ENCODE results near the gene DDX1.

The DDX1 gene

GRCh38 chr2:15627817-15628684 is 36.4 kb downstream of the DDX1 start:
- TF ChIP-seq CTCF (IDR thresholded peaks at IDR 0.05; ENCODE audit: low read depth, low read length) (no peak), POLR2A (IDR thresholded peaks at IDR 0.05; ENCODE audit: extremely low read depth, insufficient read length) (no peak), MYC (IDR thresholded peaks at IDR 0.05; ENCODE audit: low read depth, low read length) (no peak)
- TF ChIP-seq, protein P1, sequence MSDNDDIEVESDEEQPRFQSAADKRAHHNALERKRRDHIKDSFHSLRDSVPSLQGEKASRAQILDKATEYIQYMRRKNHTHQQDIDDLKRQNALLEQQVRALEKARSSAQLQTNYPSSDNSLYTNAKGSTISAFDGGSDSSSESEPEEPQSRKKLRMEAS (IDR thresholded peaks at IDR 0.05; ENCODE audit: low read depth, low read length), result no peak
- DNase-seq (ENCODE audit: low read depth), result no peak
- H3K4me3 ChIP-seq (ENCODE audit: low read depth, low read length), result no peak overlapping the region

DNA sequence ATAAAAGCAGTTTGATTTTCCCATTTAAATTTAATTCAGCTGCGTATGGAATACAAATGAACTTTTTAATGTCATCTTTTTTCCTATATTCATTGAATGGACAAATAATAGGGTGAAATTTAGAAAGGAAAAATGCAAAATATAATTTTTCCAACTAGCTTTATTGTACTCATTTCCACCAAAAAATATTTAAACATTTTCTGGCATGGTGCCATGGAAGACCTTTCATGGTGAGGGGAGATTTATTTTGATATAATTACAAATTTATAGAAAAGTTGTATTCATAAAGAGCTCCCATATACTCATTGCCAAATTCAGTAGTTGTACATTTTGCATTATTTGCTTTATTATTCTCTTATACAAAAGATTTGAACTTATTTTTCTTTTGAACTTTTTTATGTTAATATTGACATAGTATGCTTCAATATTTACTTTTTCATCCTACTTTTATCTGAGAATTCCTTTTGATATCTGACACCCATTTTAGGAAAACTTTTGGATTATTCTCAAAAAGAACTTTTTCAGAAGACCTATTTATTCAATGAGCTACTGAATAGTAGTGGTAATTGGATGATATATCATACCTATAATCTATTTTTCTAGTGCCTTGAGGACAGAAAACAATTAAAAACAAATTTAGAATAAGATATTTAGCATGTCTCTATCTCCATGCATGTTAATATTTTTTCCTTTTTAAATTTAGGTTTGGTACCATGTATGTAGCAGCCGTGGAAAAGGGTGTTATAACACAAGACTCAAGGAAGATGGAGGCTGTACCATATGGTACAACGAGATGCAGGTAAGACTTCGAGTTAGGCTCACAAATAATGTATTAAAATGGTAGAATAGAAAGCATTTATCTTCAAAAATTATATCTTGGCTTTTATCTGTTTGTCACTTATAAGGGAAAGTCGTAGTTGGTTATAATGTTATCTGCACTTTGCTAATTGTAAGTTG is 37.5 kb downstream of the DDX1 start:
- DNase-seq (ENCODE audit: low read depth), result no peak
- no peak overlapping the region for H3K4me3 ChIP-seq (ENCODE audit: low read depth, low read length)
- TF ChIP-seq MYC (IDR thresholded peaks at IDR 0.05; ENCODE audit: low read depth, low read length), result no peak
- TF ChIP-seq CTCF (IDR thresholded peaks at IDR 0.05; ENCODE audit: low read depth, low read length), result no peak
- TF ChIP-seq, protein P1 (IDR thresholded peaks at IDR 0.05; ENCODE audit: low read depth, low read length), result no peak
- no peak for TF ChIP-seq POLR2A (IDR thresholded peaks at IDR 0.05; ENCODE audit: extremely low read depth, insufficient read length)

GRCh38 chr2:15630121-15630977 is 38.7 kb downstream of the DDX1 start:
- DNase-seq (ENCODE audit: low read depth), result no peak
- H3K4me3 ChIP-seq (ENCODE audit: low read depth, low read length), result no peak overlapping the region
- TF ChIP-seq CTCF (IDR thresholded peaks at IDR 0.05; ENCODE audit: low read depth, low read length) (no peak), MYC (IDR thresholded peaks at IDR 0.05; ENCODE audit: low read depth, low read length) (no peak), POLR2A (IDR thresholded peaks at IDR 0.05; ENCODE audit: extremely low read depth, insufficient read length) (no peak)
- TF ChIP-seq, protein P1 (IDR thresholded peaks at IDR 0.05; ENCODE audit: low read depth, low read length), result no peak

GRCh38 chr2:15630978-15631719 is 39.5 kb downstream of the DDX1 start:
- H3K4me3 ChIP-seq (ENCODE audit: low read depth, low read length), result no peak overlapping the region
- TF ChIP-seq CTCF (IDR thresholded peaks at IDR 0.05; ENCODE audit: low read depth, low read length), result no peak
- no peak for TF ChIP-seq MYC (IDR thresholded peaks at IDR 0.05; ENCODE audit: low read depth, low read length)
- TF ChIP-seq, protein P1 (IDR thresholded peaks at IDR 0.05; ENCODE audit: low read depth, low read length), result no peak
- TF ChIP-seq POLR2A (IDR thresholded peaks at IDR 0.05; ENCODE audit: extremely low read depth, insufficient read length), result no peak
- DNase-seq (ENCODE audit: low read depth), result no peak
